Astrocyte (in vitro differentiated cells and primary cell): ENCODE measurements around the gene TOP1.

Source experiments
- CTCF ChIP-seq: IDR thresholded peaks from 2 replicates; pipeline ENCODE4 v1.5.1; 2011; ENCODE audit warnings: low read depth, mild to moderate bottlenecking, inconsistent platforms, low read length, moderate library complexity; ENCODE audit not compliant: insufficient read depth
- EZH2 ChIP-seq: IDR thresholded peaks from 2 replicates; pipeline ENCODE4 v1.6.1; 2012; ENCODE audit warnings: mild to moderate bottlenecking, low read length, inconsistent platforms; ENCODE audit not compliant: insufficient read depth

GRCh38 chr20:40991181-40991889 is 37.3 kb upstream of the TOP1 start:
- TF ChIP-seq CTCF: no peak
- no peak for TF ChIP-seq EZH2
